ENCODE data around the gene COMMD2.

The COMMD2 gene

GRCh38 chr3:149752051-149752787, at the start of gene COMMD2:
Gene COMMD2, minus strand, starts transcription at chr3:149752489. Its CDS starts 45 bp downstream, at chr3:149752444.
- DNase-seq: peak; percentile 15

DNA sequence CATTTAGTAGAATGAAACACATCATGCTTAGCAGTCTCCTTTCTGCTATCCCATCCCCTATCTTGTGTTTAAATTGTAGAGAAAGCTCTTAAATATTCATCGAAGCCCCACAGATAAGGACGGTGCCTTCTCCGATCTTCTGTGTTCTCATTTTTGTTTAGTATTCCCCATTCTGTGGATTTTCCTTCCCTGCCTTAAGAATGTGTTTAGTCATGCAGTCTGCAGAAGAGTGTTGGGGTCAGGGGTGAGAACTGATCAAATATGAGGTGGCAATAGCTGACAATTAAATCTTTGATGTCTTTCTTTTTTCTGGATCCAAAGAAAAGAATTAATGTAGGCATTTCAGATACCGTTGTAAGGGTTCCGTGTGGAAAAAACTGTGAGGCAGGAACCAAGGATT, 49.4 kb upstream of the COMMD2 start:
- no peak for DNase-seq

DNA sequence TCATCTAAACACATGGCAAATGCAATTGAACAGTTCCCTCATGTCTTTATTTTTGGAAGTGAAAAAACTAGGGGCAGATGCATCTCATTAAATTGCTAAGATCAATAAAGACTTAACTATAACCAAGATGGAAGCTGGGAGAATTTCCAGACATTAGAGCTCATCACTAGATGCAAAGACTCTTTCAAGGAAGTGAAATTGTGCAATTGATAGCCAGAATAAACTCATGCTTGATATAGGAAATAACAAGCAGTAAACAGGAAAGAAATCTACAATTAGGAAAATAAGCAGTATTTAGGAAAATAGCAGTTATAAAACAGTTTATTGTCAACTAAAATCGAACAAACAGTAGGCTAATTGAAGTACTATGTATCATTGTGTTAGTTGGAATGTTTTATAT, 48.9 kb upstream of the COMMD2 start:
- DNase-seq: no peak

DNA sequence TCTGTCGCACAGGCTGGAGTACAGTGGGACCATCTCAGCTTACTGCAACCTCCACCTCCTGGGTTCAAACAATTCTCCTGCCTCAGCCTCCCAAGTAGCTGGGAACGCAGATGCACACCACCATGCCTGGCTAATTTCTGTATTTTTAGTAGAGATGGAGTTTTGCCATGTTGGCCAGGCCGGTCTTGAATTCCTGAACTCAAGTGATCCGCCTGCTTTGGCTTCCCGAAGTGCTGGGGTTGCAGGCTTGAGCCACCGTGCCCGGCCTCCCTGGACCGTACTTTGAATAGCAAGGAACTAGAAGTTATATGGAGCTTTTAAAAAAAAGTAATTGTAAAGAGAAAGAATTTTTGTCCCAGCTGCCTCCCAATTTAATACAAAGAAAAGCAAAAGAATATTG, 48.4 kb upstream of the COMMD2 start:
- no peak for DNase-seq

DNA sequence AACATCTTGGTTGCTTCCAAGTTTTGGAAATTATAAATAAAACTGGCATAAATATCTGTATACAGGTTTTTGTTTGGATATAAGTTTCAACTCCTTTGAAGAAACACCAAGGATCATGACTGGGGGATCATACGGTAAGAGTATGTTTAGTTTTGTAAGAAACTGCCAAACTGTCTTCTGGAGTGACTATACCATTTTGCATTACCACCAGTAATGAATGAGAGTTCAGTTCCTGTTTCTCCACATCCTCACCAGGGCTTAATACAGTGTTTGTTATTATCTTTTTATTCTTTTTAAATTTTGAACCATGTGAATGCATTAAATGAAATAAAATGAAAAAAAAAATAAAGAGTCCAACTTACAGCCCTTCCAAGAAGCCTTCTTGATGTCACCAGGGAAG, 43.7 kb upstream of the COMMD2 start:
- DNase-seq: no peak

DNA sequence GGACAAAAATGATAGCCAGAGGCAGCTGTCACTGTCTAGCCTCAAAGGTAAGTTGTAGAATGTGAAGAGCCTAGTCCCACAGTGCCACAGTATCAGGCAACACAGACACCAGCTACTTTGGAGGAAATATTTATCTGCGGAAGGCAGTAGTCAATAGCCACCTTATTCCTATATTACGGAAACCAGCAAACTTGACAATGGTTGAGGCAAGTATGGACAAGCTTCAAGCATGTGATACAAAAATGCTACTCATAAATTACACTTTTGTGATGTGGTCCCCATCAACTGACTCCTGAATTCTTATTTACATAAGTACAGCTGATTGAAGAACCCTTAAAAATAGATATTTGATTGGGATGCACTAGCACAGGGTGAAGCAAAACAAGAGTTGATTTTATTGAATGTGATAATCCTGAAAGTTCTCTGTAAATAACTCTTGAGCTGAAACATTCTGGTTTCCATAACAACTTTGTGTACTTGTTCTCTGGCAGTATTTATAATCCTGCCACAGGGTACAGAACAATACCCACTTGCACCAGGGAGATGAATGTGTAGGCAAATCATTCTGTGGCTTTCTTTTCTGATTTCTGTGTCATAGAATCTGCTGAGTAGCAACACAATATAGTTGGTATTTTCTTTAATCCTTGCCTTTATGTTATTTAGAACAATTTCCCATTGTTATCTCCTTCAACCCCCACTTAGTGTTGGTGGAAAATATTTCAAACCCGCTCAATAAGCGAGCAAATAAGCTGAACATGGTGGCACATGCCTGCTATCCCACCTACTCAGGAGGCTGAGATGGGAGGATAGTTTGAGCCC, 40.4 kb upstream of the COMMD2 start, which contains the start of gene ANKUB1:
Gene ANKUB1, minus strand, starts transcription at position 103 of the 819 bp plus-strand sequence. CDS start 188 bp downstream, outside the sequence.
- no peak for DNase-seq

DNA sequence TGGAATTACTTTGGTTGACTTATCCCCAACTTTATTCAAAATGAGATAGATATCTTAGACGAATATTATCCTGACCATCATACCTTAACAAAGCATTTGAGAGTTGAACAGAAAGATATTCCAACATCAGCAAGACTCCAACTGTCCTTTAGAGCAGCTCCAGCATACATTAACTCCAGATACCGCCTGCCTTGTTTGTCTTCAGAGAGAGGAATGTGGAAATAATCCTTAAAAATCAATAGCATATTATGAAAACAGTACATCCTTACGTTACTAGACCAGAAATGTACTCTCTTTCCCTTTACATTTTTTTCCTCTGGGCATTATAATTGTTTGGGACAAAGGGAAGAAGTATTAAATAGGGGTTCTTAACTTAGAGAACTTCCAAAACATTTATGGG, 38.4 kb upstream of the COMMD2 start:
- no peak for DNase-seq

DNA sequence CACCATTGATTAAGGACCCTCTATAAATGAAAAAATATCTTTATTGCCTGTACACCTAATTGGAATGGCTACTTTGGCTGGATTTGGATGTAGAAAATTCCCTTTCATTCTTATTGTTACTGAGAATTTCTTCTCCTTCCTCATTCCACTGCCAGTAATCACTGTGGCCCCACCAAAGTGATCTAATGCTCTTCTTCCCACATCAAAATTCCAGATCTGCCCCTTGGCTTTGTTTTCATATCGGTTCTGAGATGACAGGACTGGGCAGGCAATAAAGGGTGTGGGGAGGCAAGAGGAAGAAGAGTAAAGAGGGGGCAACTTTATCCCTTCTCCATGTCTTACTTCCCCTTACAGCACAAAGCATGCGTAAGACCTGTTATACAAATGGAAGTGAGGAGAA, 38.0 kb upstream of the COMMD2 start:
- no peak for DNase-seq

DNA sequence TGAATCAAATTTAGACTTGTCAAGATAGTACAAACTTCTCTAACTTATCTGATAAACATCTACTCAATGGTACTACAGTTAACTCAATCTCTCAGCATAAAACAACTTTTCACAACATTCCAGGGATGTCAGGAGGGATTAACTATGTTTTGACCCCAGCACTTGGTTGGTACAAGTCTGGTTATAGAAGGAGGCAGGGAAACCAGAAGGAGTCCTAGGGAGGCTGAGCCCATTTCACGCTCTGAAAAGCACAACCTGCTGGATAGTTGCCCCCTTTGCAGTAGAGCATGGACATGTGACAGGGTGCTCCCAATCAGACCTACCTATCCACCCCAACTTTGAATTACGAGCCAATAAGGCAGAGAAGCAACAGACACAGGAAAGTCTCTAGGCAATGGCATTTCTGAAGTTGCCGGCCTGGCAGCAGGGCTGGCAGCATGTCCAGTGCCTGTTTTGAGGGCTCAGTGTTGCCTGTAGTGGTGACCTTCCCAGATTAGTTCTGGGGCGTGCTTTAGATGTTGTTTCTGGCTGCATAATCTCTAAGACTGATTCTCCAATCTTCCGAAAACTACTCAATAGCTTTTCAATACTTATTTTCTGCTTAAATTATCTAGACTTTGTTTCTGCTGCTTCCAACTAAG, 31.9 kb upstream of the COMMD2 start:
- no peak for DNase-seq

DNA sequence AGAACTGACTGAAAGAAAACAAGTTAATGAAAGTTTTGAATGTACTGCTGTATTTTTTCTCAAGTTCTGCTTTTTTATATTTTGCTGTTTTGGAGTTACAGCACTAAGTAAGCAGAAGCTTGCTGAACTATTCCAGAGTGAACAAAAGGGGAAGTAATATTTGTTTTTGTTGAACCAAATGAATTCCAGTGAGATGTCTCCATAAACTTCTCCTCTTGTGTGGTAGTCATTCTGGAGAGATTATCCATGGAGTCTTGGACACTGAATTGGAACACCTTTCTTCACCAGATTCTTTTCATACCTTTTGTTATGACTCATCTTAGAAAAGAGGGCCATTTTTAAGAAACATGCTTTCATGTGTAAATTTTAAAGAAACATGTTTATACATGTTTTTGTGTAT, 31.3 kb upstream of the COMMD2 start:
- no peak for DNase-seq

DNA sequence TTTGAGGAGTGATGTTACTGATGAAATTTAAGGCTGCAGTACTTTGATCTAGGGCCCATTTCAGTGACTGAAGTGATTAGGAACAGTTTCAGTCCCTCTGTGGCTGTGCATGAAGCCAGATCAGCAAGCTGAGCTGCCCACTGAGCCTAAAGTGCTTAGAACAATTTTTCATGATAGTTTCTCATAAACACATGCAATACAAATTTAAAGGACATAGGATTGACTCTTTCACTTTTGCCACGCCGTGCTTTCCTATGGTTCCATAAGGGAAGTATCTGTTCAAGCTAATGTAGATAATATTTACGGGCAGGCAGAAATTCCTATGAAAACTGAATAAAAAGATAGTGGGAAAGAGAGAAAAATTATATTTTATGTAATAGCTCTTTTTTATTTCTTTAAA, 29.5 kb upstream of the COMMD2 start:
- DNase-seq: no peak

- no peak for DNase-seq
These were observed 28.9 kb upstream of the COMMD2 start for GRCh38 chr3:149781211-149781610.

- DNase-seq: no peak
These were observed 25.3 kb upstream of the COMMD2 start for GRCh38 chr3:149777414-149778214.

DNA sequence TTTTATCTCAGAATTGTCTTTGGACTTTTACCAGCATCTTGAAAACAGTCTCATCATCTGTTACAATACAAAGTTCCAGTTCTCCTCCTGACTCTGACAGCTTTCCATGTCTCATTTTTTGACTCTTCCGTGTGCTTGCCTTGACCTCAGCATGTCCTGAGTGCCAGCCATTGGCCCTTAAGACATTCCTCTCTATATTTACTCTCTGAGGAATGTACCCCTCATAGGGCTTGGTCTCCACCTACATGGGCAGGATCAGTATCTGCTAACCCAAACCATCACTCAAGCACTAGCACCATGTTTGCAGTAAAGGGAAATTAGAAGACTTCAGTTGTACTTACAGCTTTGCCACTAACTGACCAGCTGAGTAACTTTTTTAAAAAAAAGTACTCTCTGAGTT, 23.9 kb upstream of the COMMD2 start:
- no peak for DNase-seq

GRCh38 chr3:149772861-149773260, 20.6 kb upstream of the COMMD2 start:
- no peak for DNase-seq

- no peak for DNase-seq
These were observed 19.5 kb upstream of the COMMD2 start for GRCh38 chr3:149771652-149772271.

DNA sequence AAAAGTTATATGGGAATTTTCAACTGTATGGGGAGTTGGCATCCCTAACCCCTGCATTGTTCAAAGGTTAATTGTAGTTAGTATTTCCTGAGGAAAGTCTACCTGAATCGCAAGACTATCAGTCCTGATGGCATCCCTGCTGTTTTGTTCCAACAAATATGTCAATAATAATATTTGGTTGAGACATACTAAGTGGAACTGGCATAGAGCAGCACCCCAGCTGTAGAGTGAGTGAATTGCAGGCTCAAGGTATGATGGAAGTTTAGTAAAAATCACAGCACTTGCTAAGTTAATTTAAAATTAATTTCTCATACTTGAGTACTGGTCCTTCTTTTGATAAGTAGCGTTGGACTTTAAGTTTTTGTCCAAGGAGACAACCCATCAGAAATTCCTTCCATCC, 18.0 kb upstream of the COMMD2 start:
- DNase-seq: no peak

- no peak for DNase-seq
These were observed 16.4 kb upstream of the COMMD2 start for GRCh38 chr3:149768704-149769103.

- DNase-seq: no peak
These were observed 15.4 kb upstream of the COMMD2 start for GRCh38 chr3:149767720-149768119.

GRCh38 chr3:149765762-149766334, 13.6 kb upstream of the COMMD2 start:
- DNase-seq: no peak

DNA sequence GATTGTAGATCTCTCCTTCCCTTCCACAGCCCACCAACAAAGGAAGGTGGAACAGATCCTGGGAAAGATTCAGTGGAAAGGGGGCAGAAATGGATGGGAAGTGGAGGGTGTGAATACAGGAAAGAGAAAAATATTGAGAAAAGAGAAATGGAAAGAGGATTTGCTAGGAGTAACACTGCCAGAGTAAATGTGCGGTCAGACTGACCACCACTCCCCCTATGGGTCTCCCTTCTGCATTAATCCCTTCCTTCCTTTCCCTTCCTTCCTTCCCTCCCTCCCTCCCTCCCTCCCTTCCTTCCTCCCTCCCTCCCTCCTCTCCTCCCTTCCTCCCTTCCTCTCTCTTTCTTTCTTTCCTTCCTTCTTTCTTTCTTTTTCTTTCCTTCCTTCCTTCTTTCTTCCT, 12.0 kb upstream of the COMMD2 start:
- no peak for DNase-seq

DNA sequence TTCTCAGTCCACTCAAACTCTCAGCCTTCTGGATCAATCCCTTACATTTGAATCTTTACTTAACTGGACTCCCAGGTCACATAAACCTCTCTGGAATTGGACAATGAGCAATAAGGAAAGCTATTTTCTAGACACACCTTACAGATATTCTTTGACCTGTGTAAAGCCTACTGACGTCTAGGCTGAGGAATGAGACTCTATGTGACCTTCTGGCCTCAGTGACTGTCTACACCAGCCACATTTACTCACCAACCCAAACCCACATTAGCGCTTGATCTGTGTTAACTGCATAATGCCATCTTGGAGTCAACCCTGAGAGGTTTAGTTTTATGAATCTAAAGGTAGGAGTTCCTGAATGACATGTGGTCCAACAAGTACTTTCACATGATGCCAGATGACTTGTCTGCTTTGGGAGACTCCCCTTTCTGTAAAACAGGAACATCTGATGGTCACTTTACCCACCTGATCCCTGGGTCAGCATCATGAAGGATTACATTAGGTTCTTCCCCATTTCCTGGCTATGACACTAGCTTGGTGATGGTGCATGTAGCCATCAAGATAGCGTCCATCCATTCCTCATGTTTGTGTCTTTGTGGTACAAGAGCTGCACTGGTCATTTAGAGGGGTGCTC, 11.4 kb upstream of the COMMD2 start:
- DNase-seq: no peak
